Activated CD8-positive, alpha-beta memory T cell treated with anti-CD3 and anti-CD28 coated beads, Interleukin-2, amount 50 U/mL, for 1 hour (primary cell): ENCODE measurements around the gene SHCBP1L.

Source experiments
- DNase-seq: peaks from one replicate; pipeline ENCODE4 v3.0.0-alpha.2; 2020; ENCODE audit errors: extremely low read depth

Gene SHCBP1L

GRCh38 chr1:182952677-182953444, at the start of gene SHCBP1L:
TSS of gene SHCBP1L (minus strand) at chr1:182953166. CDS start at chr1:182953133, 33 bp downstream.
- no peak for DNase-seq

DNA sequence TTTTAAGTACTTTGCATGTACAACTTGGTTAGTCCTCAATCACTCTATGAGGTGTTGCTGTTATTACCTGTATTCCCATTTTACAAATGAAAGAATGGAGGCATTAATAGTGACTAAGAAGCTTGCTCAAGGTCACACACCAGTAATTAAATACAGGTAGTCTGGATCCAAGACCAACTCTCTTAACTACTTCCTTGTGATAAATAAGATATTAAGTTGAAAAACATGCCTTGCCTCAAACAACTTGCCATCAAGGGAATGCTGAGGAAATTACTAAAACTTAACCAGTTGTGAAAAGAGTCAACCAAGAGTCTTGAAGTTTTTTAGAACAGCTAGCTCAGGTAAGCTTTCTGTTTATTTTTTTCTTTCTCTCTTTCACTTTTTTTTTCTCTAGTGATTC, 49.3 kb upstream of the SHCBP1L start:
- DNase-seq = no peak

DNA sequence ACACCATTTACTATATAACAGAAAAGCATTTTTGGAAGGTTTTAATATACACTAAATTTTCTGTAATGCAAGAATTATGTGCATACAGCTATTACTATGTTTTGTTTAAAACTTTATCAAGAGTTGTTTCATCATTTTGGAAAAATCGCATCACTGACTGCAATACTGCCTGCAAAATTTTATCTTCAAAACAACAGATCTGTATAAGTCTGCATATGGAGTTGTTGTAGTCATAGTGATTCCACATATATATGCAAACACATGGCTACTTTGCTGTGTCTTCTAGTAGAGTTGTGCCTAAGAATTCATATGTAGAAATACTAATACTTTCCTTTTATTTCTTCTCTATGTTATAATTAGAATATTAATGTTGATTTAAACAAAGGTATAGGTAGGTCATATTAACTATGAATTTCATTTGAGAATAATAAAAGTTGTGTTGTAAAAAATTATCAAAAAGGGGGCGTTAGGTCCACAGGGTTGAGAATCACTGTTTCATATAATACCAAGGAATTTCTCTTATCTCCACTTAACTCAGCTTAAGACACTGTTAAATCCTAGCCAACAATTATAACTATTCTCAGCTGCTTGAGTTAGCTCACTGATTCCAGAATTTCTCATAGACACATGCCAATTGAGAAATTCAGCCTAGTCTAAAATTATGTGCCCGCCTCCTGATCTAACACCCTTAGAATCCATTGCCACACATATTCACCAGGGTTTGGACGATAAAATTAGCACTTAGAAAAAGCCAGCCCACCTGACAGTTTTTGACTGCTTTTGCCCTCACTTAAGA, 47.4 kb upstream of the SHCBP1L start:
- DNase-seq = no peak

- DNase-seq = no peak
Measured at GRCh38 chr1:182998482-182998881, 45.5 kb upstream of the SHCBP1L start.

GRCh38 chr1:182996816-182997215, 43.9 kb upstream of the SHCBP1L start:
- no peak for DNase-seq

- DNase-seq = no peak
Measured at GRCh38 chr1:182995894-182996293, 42.9 kb upstream of the SHCBP1L start.

GRCh38 chr1:182993746-182994145, 40.8 kb upstream of the SHCBP1L start:
- no peak for DNase-seq

GRCh38 chr1:182990413-182991144, 37.6 kb upstream of the SHCBP1L start:
- DNase-seq = no peak

GRCh38 chr1:182985876-182986275, 32.9 kb upstream of the SHCBP1L start:
- no peak for DNase-seq

- DNase-seq = no peak
Measured at GRCh38 chr1:182984621-182985020, 31.7 kb upstream of the SHCBP1L start.

DNA sequence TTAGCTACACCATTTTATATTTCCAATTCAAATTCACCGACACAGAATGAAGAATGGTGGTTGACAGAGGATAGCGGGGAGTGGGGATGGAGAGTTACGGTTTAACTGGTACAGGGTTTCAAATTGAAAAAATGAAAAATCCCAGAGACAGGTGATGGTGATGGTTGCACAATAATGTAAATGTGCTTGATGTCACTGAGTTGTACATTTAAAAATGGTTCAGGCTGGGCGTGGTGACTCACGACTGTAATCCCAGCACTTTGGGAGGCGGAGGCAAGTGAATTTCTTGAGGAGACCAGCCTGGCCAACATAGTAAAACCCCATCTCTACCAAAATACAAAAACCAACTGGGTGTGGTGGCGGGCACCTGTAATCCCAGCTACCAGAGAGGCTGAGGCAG, 31.2 kb upstream of the SHCBP1L start:
- no peak for DNase-seq

DNA sequence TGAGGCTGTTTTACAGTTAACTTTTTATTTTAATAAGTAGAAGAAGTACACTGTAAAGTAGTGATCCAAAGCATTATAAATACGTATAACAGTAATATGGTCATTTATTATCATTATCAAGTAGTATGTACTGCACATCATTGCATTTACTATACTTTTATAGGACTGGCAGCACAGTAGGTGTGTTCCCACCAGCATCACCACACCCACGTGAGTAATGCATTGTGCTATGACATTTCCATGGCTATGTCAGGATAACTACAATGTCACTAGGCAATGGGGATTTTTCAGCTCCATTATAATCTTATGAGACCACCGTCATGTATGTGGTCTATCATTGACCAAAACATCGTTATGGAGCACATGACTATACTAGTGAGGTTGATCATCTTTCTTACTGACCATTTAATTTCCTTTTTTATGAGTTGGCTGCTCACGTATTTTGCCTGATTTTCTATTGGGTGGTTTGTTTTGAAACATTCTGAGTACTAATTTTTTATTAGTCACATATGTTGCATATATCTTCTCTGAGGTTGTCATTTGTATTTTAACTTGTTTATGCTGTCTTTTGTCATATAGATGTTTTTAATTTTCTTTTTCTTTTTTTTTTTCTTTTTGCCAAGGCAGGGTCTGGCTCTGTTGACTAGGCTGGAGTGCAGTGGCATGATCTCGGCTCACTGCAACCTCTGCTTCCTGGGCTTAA, 25.3 kb upstream of the SHCBP1L start:
- DNase-seq = no peak

DNA sequence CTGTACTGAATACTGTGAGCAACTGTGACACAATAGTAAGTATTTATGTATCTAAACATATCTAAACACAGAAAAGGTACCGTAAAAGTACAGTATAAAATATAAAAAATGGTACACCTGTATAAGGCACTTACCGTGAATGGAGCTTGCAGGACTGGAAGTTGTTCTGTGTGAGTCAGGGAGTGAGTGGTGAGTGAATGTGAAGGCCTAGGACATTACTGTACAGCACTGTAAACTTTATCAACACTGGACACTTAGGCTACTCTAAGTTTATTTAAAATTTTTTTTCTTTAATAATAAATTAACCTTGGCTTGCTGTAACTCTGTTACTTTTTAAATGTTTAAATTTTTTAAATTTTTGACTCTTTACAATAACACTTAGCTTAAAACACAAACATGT, 24.5 kb upstream of the SHCBP1L start:
- no peak for DNase-seq

DNA sequence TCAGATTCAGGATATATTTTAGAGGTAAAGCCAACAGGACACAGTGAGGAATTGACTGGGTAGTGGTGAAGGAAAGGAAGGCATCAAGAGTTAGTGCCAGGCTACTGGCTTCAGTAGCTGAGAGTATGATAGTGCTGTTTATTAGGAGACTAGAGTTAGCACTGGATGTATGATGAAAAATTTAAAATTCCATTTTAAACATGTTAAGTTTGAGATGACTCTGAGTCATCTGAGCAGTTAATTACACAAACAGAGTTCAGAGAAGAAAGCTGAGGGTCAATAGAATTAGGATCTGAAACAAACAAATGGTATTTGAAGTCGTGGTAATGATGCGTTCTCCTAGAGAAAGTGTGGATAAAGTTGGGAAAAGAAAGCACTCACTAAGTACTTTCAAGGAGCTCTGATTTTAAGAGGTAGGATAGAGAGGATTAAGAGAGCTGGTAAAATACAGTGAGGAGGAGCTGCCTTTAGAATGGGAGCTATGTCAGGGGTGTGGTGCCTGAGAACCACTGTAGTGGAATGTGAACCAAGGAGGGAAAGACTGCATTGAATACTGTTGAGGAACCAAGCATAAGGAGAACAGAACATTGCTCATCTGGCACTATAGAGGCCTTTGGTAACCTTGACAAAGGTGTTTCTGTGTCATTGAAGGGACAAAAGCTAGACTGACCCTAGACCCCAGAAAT, 21.7 kb upstream of the SHCBP1L start:
- no peak for DNase-seq

DNA sequence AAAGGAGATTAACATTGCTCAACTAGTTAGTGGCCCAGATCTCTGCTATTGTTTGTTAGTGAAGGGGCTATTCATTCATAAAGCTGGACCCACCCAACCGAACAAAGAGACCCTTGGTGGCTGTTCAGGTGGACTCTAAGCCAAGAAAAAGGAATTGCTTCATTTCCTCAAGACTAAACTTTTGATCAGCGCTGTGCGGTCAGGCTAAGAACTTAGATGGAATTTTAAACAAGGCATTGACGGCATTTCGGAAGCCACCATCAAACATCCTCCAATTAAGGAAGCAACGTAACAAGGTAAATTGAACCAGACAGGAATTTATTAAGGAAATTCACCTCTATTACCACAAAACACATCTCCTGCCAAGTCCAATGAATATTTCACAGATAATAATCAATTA, 19.9 kb upstream of the SHCBP1L start:
- DNase-seq = no peak

DNA sequence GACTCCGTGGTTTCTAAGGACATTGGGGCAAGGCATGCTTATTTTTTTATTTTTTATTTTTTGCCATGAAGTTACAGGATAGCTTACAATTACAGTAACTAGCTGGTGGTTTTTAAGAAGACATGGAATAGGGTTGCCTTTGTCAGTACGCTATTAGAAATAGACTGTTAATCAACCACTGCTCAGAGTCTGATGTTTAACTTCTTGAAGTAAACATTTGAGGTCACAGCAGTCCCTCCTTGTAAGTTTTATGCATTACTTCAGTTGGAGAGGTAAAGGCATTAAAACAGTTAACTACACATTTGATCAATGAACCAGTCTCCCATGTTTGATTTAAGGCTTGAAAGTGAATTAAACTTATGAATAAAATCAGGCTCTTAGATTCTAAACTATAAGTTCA, 19.3 kb upstream of the SHCBP1L start:
- DNase-seq = no peak

- no peak for DNase-seq
Measured at GRCh38 chr1:182971219-182971618, 18.3 kb upstream of the SHCBP1L start.

DNA sequence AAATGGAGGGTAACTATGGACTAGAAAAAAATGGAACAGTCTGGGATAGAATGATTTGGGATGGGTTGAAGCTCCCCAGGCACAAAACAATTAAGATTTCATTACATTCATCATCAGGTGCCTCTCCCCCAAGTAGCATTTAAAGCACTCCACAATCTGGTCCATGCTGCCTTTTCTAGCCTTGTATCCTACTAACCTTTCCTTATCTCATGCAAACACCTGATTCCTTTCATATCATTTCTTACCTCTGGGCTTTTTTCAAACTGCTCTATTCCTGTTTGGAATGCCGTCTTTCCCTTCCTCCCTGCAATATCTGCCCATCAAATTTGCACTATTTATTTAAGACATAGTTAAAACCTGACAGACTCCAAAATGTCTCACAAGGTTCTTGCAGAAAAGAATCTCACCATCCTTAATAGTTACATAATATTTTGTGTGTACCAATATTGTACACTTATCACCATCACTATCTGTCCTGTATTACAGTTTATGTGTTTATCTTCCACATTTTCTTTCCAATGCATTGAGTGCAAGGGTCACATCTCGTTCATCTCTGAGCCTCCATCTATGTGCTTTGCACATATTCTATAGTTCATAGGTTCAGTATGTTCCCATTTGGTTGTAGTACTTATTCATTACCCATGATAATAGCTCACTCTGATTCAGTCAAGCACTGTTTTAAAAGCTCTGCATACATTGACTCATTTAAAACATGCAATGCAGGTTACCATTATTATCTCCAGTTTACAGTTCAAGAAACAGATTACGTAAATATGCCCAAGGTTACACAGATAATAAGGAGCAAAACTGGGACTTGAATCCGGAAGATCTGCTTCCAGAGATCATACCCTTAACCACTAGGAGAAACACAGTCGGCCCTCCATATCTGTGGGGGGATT, 16.1 kb upstream of the SHCBP1L start:
- DNase-seq = no peak

- no peak for DNase-seq
Measured at GRCh38 chr1:182968151-182968741, 15.3 kb upstream of the SHCBP1L start.

DNA sequence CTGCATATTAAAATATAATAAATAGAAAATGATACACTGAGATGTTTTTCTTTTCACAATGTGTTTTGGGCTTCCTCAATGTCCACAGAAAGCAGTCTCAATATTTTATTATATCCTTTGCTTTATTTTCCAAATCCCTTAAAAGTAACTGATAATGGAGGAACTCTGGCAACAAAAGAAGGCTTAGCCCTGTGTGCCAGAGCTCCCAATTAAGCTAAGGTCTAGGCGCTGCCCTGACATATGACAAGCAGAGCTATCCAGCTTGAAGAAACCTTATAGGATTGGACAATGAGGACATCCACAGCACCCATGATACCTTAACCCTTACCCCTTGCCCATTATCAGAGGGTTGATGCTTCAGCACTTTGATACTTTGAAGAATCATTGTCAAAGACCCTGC, 12.9 kb upstream of the SHCBP1L start:
- no peak for DNase-seq
